HK-2 (cell line): Measurements from ENCODE around the gene NDUFB2.
"Not testable (repeated sequence)": the region's sequence is repeated elsewhere in the genome, so short reads cannot be mapped to it uniquely, and the experiment has no call there.

Experiments used
- DNase-seq: peaks from one replicate; pipeline ENCODE4 v3.0.0-alpha.2; 2018; ENCODE audit not compliant: unreplicated experiment

Gene NDUFB2

DNA sequence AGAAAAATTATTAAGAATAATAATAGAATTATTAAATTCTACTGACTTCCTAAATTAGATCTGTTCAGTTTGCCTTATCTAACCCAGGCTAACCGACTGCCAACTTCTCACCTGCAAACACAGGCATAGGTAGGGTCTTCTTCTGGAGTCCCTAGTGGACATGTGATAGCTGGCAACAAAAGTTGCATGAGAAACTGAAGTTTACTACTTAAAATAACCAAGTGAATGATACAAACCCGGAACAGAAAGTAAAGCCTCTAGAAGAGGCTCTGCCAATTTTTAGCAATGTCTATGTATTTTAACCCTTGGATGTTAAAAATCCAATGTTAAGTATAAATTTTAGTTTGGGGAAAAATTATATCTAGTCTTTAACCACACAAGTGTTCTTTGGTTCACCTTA is 37.6 kb downstream of the NDUFB2 start:
- no peak for DNase-seq

GRCh38 chr7:140734729-140735128 is 38.2 kb downstream of the NDUFB2 start:
- DNase-seq: no peak

GRCh38 chr7:140738280-140738679 is 41.8 kb downstream of the NDUFB2 start:
- DNase-seq: no peak

DNA sequence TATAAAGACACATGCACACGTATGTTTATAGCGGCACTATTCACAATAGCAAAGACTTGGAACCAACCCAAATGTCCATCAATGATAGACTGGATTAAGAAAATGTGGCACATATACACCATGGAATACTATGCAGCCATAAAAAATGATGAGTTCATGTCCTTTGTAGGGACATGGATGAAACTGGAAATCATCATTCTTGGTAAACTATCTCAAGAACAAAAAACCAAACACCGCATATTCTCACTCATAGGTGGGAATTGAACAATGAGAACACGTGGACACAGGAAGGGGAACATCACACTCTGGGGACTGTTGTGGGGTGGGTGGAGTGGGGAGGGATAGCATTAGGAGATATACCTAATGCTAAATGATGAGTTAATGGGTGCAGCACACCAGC is 46.7 kb downstream of the NDUFB2 start:
- not testable (repeated sequence) for DNase-seq

GRCh38 chr7:140744005-140744404 is 47.5 kb downstream of the NDUFB2 start:
- no peak for DNase-seq

DNA sequence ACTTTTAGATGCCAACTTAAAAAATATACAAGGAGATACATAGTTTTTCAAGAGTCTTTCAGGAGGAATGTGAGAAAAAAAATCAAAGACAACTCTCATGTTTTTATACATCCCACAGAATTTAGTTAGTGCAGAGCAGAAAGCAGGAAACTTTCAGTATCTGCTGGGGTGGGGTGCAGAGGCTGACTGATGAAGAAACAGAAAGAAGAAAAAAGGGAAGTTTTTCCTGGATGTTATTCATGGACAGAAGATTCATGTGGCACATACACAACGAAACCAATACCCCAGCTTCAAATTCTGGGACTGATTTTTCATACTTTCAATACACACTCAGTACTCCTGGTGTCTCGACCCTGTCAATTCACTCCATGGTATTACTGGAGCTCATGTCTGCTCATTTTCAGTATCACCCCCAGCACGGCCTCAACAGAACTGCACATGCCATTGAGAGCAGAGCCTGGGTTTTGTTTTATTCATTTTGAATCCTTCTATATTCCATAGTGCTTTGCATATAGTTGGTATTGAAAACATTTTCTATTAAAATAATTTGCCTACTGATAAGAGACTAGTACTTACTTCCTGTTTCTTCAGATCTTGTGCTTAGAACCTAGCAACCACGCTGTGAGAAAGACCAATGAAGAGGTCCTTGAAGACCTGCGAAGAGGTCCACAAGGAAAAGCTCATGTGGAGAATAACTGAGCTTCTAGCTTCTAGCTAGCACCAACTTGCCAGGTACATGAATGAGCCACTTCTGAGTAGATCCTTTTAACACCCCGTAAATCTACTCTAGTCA is 49.0 kb downstream of the NDUFB2 start:
- DNase-seq: no peak

DNA sequence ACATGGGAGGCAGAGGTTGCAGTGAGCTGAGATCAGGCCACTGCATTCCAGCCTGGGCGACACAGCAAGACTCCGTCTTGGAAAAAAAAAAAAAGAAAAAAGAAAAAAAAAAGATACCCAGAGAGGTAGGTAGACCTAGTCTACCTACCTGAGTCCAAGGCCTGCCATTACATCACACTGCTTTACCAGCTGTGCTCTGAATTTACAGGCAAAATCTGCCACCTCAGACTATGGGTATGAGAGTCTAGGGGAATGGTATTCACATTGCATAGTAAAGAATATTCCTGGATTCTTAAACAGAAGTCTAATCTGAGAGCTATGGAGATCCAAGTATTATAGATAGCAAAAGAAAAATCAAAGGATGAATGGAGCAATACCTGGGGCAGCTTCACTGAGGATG is 50.2 kb downstream of the NDUFB2 start:
- DNase-seq: no peak

DNA sequence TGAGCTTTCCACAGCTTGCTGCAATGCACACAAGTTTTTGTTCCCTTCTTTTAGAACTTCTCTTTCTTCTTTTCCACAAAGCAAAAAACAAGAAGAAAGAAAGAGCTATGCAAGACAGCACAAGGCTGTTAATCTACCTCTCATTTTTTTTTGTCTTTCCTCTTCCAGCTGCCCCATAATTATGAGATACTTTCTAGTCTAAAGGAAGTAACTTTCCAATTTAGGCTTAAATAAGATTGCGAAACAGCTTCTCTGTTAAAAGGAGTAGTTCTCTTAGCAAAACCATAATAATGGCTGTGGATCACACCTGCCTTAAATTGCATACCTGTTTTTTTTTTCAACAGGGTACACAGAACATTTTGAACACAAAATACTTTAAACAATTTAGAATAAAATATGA is 56.0 kb downstream of the NDUFB2 start:
- DNase-seq: no peak

DNA sequence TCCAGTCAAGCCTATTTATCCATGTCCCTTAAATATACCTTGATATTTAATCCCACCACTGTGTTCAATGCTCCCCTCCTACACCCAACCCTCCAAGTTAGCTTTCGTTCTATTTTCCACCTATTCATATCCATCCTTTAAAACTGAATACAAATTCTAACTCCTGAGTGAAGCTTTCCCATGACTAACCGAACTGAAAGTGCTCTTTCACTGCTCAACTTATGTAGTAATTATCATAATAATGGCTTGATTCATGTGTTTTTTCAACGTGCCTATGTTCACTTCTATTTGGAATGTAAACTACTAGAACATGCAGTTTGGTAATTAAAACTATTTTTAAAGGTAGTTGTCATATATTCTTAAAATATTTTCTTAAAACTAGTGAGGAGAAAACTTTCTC is 58.0 kb downstream of the NDUFB2 start:
- DNase-seq: no peak
